A549 (cell line): ENCODE measurements around the gene DOCK6. TPM values are rescaled to one million over a fixed set of nuclear protein-coding genes. Genes with fewer than 3 reads are reported as not detected.

Source experiments
- ATAC-seq, 2 experiments: fragments of 200-7000 bp in 1 of 2; fragments of >200 bp in 1 of 2; cut with Nextera tagmentation in 1 of 2; cut with Tn5 transposase in 1 of 2; 3 replicates each; pipeline versions ENCODE4 v1.8.0 to v1.9.1; 2018 to 2020; ENCODE audit warnings: mild to moderate bottlenecking in 1 of 2, moderate library complexity in 1 of 2
- CTCF ChIA-PET: fragments of 300-600 bp; sonication (Branson Sonifier 250); formaldehyde crosslinking; extraction: SDS; loops from one replicate; lab custom pipeline; 2021; ENCODE audit warnings: antibody characterized with exemption, inconsistent platforms; lab: Yijun Ruan, JAX
- POLR2A ChIA-PET: fragments of 350-600 bp; formaldehyde crosslinking; extraction: SDS; loops from one replicate; lab custom pipeline; 2021; ENCODE audit warnings: antibody characterized with exemption, inconsistent platforms; lab: Yijun Ruan, JAX
- DNase-seq, 2 experiments: peaks; one replicate each; pipeline versions ENCODE4 v3.0.0 to v3.0.0-alpha.2; 2011 to 2016; ENCODE audit warnings: low read depth in 1 of 2, low spot score in 1 of 2
- FAIRE-seq: peaks from 2 replicates; lab custom pipeline; 2011; peaks lifted over from hg19 to GRCh38; lab: Jason Lieb, UNC
- H3K27ac ChIP-seq, 2 experiments: fragments of >200 bp; sonication (Bioruptor Twin); formaldehyde crosslinking; 3 replicates each; pipeline ENCODE4 v1.5.1; 2016 to 2017
- H3K4me1 ChIP-seq: fragments of >200 bp; sonication (Bioruptor Twin); formaldehyde crosslinking; 3 replicates; pipeline ENCODE4 v1.6.1; 2016
- H3K4me2 ChIP-seq: fragments of >200 bp; sonication (Bioruptor Twin); formaldehyde crosslinking; 3 replicates; pipeline ENCODE4 v1.6.1; 2016
- H3K4me3 ChIP-seq: fragments of >200 bp; sonication (Bioruptor Twin); formaldehyde crosslinking; 3 replicates; pipeline ENCODE4 v1.5.1; 2016
- H3K9me3 ChIP-seq: fragments of >200 bp; sonication (Bioruptor Twin); formaldehyde crosslinking; 3 replicates; pipeline ENCODE4 v1.6.1; 2016
- CBX8 ChIP-seq: fragments of 200-600 bp; sonication (generic); IDR thresholded peaks from 2 replicates; pipeline ENCODE4 v1.6.1; 2016
- CHD4 ChIP-seq: fragments of 200-600 bp; sonication (generic); IDR thresholded peaks from 2 replicates; pipeline ENCODE4 v1.6.1; 2016; ENCODE audit warnings: antibody characterized with exemption, mild to moderate bottlenecking, borderline replicate concordance
- FOSL2 ChIP-seq, 2 experiments: fragments of 450-650 bp in 1 of 2; fragments of >200 bp in 1 of 2; sonication (Bioruptor Twin) in 1 of 2; formaldehyde crosslinking; IDR thresholded peaks; 2 replicates each; pipeline versions ENCODE4 v1.5.0 to v1.6.1; 2016 to 2020; ENCODE audit warnings: mild to moderate bottlenecking in 1 of 2, moderate library complexity in 1 of 2
- FOXS1 ChIP-seq: fragments of 250-450 bp; sonication (Bioruptor Pico); IDR thresholded peaks from 2 replicates; pipeline ENCODE4 v1.5.0; 2020; ENCODE audit warnings: mild to moderate bottlenecking, moderate library complexity
- HEYL ChIP-seq: fragments of 250-450 bp; sonication (Bioruptor Pico); IDR thresholded peaks from 2 replicates; pipeline ENCODE4 v1.8.0; 2021; ENCODE audit warnings: mild to moderate bottlenecking, moderate library complexity
- HOXA7 ChIP-seq: fragments of 250-450 bp; sonication (Bioruptor Pico); IDR thresholded peaks from 2 replicates; pipeline ENCODE4 v1.5.0; 2020; ENCODE audit warnings: mild to moderate bottlenecking, moderate library complexity
- HOXB13 ChIP-seq: fragments of 250-450 bp; sonication (Bioruptor Pico); IDR thresholded peaks from 2 replicates; pipeline ENCODE4 v1.5.0; 2020; ENCODE audit warnings: low read depth, mild to moderate bottlenecking, moderate library complexity
- HOXB5 ChIP-seq: fragments of 250-450 bp; sonication (Bioruptor Pico); IDR thresholded peaks from 2 replicates; pipeline ENCODE4 v1.5.0; 2020; ENCODE audit warnings: mild to moderate bottlenecking, moderate library complexity
- KDM5A ChIP-seq: fragments of 200-600 bp; sonication (generic); IDR thresholded peaks from 2 replicates; pipeline ENCODE4 v1.6.1; 2016; ENCODE audit warnings: antibody characterized with exemption, mild to moderate bottlenecking
- MAFK ChIP-seq: fragments of 450-650 bp; IDR thresholded peaks from 2 replicates; pipeline ENCODE4 v1.6.1; 2014; ENCODE audit not compliant: partially characterized antibody
- MAZ ChIP-seq: fragments of 150-350 bp; IDR thresholded peaks from 2 replicates; pipeline ENCODE4 v1.6.1; 2014; ENCODE audit warnings: antibody characterized with exemption, low read depth, low read length, borderline replicate concordance
- MYC ChIP-seq: IDR thresholded peaks from 2 replicates; pipeline ENCODE4 v1.6.1; 2012; ENCODE audit warnings: mild to moderate bottlenecking, inconsistent platforms, low read length, improper control_type of control experiment, borderline replicate concordance
- NR3C1 ChIP-seq: fragments of >200 bp; sonication (Bioruptor Twin); formaldehyde crosslinking; IDR thresholded peaks from 3 replicates; pipeline ENCODE4 v1.6.1; 2017
- PHF8 ChIP-seq: fragments of 200-600 bp; sonication (generic); IDR thresholded peaks from 2 replicates; pipeline ENCODE4 v1.6.1; 2016; ENCODE audit warnings: low read depth, mild to moderate bottlenecking, antibody characterized with exemption, moderate library complexity, borderline replicate concordance
- RARB ChIP-seq: fragments of 250-450 bp; sonication (Bioruptor Pico); IDR thresholded peaks from 2 replicates; pipeline ENCODE4 v1.8.0; 2021; ENCODE audit warnings: mild to moderate bottlenecking, moderate library complexity
- RCOR1 ChIP-seq: fragments of 150-350 bp; IDR thresholded peaks from 2 replicates; pipeline ENCODE4 v1.6.1; 2014; ENCODE audit warnings: antibody characterized with exemption, low read length, low read depth
- RFX5 ChIP-seq: fragments of 450-650 bp; IDR thresholded peaks from 2 replicates; pipeline ENCODE4 v1.7.1; 2014; ENCODE audit warnings: antibody characterized with exemption, mild to moderate bottlenecking, moderate library complexity
- SMC3 ChIP-seq: fragments of >200 bp; sonication (Bioruptor Twin); formaldehyde crosslinking; IDR thresholded peaks from 3 replicates; pipeline ENCODE4 v1.6.1; 2018; ENCODE audit warnings: inconsistent platforms
- ZFP36 ChIP-seq: fragments of 450-650 bp; IDR thresholded peaks from 2 replicates; pipeline ENCODE4 v1.6.1; 2014; ENCODE audit warnings: borderline replicate concordance; ENCODE audit not compliant: partially characterized antibody
- WGBS: methylation state at CpG from one replicate; pipeline ENCODE4 v1.1.6; 2017; ENCODE audit errors: missing lambda C conversion rate; 5-methylcytosine and 5-hydroxymethylcytosine counted together
- polyA plus RNA-seq, 4 experiments: library from polyadenylated mRNA; depleted of rRNA in 3 of 4; stranded (reverse); fragments of >200 nt; fragmentation: RNase III in 1 of 4; extraction: RNeasy Plus Mini Kit Qiagen cat#74134 plus additional on column Dnase treatment in 1 of 4; gene quantifications; 2 replicates in 3 of 4; 3 replicates in 1 of 4; pipeline ENCODE4 v1.2.3, GENCODE V29; 2011 to 2017
- TF ChIP-seq, protein P1 (sequence below): IDR thresholded peaks from 2 replicates; pipeline ENCODE4 v1.6.1; 2012; ENCODE audit warnings: low read depth, borderline replicate concordance
- TF ChIP-seq, protein P2 (sequence below): IDR thresholded peaks from 2 replicates; pipeline ENCODE4 v1.6.1; 2012
- TF ChIP-seq, protein P3 (sequence below): fragments of 250-450 bp; sonication (Bioruptor Pico); IDR thresholded peaks from 2 replicates; pipeline ENCODE4 v1.5.0; 2020; ENCODE audit warnings: low read depth, mild to moderate bottlenecking, moderate library complexity
- TF ChIP-seq, protein P4 (sequence below): fragments of >200 bp; sonication (Bioruptor Twin); formaldehyde crosslinking; IDR thresholded peaks from 3 replicates; pipeline ENCODE4 v1.6.1; 2016
- TF ChIP-seq, protein P5 (sequence below): fragments of >200 bp; sonication (Bioruptor Twin); formaldehyde crosslinking; IDR thresholded peaks from 3 replicates; pipeline ENCODE4 v1.5.1; 2016

The DOCK6 gene
- polyA plus RNA-seq, 2 of the 4 experiments (the other 2 are of a cell fraction), result 7.6 to 8.0 TPM

DNA sequence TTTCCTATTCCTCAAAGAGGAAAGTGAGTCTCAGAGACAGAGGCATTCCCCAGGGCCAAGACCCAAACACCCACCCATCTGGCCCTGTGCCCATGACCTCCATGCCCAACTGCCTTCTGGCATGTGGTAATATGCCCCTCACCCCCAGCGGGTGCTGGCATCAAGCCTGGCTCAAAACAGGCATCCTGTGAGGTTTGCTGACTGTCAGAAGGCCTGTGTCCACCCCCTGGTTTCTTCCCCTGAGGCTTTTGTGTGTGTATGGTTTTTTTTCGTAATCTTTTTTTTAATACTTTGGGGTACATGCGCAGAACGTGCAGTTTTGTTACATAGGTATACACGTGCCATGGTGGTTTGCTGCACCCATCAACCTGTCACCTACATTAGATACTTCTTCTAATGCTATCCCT, 57.4 kb downstream of the DOCK6 start:
- TF ChIP-seq, protein P1, sequence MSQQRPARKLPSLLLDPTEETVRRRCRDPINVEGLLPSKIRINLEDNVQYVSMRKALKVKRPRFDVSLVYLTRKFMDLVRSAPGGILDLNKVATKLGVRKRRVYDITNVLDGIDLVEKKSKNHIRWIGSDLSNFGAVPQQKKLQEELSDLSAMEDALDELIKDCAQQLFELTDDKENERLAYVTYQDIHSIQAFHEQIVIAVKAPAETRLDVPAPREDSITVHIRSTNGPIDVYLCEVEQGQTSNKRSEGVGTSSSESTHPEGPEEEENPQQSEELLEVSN, result no peak
- no peak for TF ChIP-seq HOXA7 (CRISPR knock-in tag)
- TF ChIP-seq RFX5, result no peak
- no peak for TF ChIP-seq RCOR1
- no peak for TF ChIP-seq SMC3
- no peak for TF ChIP-seq HEYL
- TF ChIP-seq, protein P2, sequence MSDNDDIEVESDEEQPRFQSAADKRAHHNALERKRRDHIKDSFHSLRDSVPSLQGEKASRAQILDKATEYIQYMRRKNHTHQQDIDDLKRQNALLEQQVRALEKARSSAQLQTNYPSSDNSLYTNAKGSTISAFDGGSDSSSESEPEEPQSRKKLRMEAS, result no peak
- TF ChIP-seq CHD4, result no peak
- TF ChIP-seq HOXB5 (CRISPR knock-in tag), result no peak
- TF ChIP-seq, protein P3, sequence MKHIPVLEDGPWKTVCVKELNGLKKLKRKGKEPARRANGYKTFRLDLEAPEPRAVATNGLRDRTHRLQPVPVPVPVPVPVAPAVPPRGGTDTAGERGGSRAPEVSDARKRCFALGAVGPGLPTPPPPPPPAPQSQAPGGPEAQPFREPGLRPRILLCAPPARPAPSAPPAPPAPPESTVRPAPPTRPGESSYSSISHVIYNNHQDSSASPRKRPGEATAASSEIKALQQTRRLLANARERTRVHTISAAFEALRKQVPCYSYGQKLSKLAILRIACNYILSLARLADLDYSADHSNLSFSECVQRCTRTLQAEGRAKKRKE (CRISPR knock-in tag), result no peak
- TF ChIP-seq MYC, result no peak
- no peak for TF ChIP-seq PHF8
- FAIRE-seq, result no peak
- peak overlapping the region in 1 of 2 experiments; percentile 98; a peak in 3 of 6 replicates for H3K27ac ChIP-seq
- ATAC-seq, result no peak
- POLR2A ChIA-PET, result no interaction called here
- H3K4me1 ChIP-seq, result peaks cover 28% of the 10 kb centered on the region
- no peaks in the 10 kb centered on the region for H3K9me3 ChIP-seq
- H3K4me2 ChIP-seq, result no peak overlapping the region
- no peak for DNase-seq
- CTCF ChIA-PET, result interaction anchor here (0.8 to 5.6 kb wide), 9 partner anchors 19 to 239 kb away, joined by 3 to 57 read pairs (median 4); no protein-coding TSS in a partner anchor
- H3K4me3 ChIP-seq, result no peak overlapping the region
- 82% methylated on average over 5 of the region's 5 CpGs for WGBS

DNA sequence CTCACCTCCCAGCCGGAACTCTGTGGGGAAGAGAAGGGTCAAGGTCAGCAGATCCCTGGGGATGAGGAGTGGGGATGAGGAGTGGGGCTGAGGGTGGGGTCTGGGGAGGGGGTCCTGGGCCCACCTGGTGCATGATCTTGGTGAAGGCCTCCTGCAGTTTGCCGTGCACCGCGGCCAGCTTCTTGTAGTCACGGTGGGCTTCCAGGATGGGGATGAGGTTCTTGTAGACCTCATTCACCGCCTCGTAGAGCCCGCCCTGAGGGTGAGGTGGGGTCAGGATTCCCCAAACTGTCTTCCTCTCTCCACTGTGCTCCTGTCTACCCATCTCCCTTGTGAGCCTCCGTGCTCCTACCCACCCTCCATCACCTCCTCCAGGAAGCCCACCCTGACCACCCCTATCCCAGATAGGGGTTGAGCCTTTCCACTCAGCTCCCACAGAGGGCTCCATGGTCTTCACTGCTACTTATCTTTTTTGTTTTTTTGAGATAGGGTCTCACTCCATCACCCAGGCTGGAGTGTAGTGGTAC, 58.2 kb downstream of the DOCK6 start:
- peak overlapping the region; percentile 93 to 98 for H3K27ac ChIP-seq
- TF ChIP-seq ZFP36 (peak; percentile 65), RCOR1 (no peak)
- POLR2A ChIA-PET, result interaction anchor here (0.6 to 1.8 kb wide), 2 partner anchors 65 to 79 kb away, joined by 9 to 18 read pairs; no protein-coding TSS in a partner anchor
- H3K4me2 ChIP-seq, result peak overlapping the region; percentile 60; the same call in 2 of the 3 replicates
- no peak for FAIRE-seq
- no peak overlapping the region for H3K4me3 ChIP-seq
- H3K9me3 ChIP-seq, result no peaks in the 10 kb centered on the region
- CTCF ChIA-PET, result interaction anchor here (0.7 to 5.6 kb wide), 17 partner anchors 10 to 271 kb away, joined by 3 to 57 read pairs (median 3); no protein-coding TSS in a partner anchor
- DNase-seq, result no peak
- 87% methylated on average over 5 of the region's 9 CpGs for WGBS
- H3K4me1 ChIP-seq, result peaks cover 28% of the 10 kb centered on the region
- no peak for ATAC-seq

DNA sequence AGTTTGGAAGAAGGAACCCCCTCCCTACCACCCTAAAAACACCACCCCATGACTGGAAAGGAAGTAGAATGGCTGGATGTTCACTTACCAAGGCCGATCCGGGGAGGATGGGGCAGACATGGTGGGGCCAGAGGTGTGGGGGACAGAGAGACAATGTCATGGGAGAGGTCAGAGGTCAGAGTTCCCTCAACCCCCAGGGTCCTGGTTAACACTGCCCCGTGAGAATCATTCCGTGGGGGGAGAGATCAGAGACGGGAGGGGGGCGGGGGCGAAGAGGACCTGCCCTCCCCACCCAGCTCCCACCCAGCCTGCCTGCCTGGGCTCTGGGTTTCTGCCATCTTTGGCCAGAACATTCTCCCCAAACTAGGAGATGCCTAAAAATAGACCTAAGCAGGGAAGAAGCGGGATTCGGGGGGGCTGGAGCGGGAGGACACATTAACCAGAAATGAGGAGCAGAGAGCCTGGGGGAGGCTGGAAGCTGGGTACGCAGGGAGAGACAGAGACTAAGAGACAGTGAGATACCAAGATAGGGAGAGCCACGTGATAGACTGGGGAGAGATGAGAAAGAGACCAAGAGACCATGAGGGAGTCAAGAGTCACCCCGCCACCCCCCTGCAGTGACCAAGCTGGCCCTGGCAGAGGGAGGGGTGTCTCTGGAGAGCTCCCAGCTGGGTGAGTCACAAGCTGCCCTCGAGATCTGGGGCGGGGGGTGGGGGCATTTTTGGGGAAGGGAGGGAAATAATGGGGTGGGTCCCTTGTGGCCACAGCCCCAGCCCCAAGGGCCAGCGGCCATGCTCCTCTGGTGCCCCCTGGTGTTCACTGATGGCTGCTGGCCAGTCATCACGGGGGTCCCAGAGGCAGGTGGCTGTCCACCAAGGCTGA, 58.9 kb downstream of the DOCK6 start:
- peaks cover 35% of the 10 kb centered on the region for H3K4me1 ChIP-seq
- H3K27ac ChIP-seq, result peak overlapping the region; percentile 93 to 98
- H3K4me3 ChIP-seq, result no peak overlapping the region
- ChIA-PET CTCF (interaction anchor here (1.0 to 5.6 kb wide), 11 partner anchors 10 to 240 kb away, joined by 3 to 57 read pairs (median 5); no protein-coding TSS in a partner anchor), POLR2A (interaction anchor here (0.6 to 1.8 kb wide), 2 partner anchors 65 to 78 kb away, joined by 9 to 18 read pairs; no protein-coding TSS in a partner anchor)
- ATAC-seq, result peak; percentile 79 to 81
- FAIRE-seq, result no peak
- H3K4me2 ChIP-seq, result peak overlapping the region; percentile 60
- DNase-seq, result peak; percentile 64 to 72
- no peaks in the 10 kb centered on the region for H3K9me3 ChIP-seq
- WGBS, result 36% methylated on average over 9 of the region's 17 CpGs
- TF ChIP-seq NR3C1 (no peak), SMC3 (peak; percentile 95), CBX8 (no peak), RARB (no peak), MAFK (no peak), MAZ (no peak), FOSL2 (IDR thresholded peaks at IDR 0.05) (0 out of 2 replicates have a peak, but pooled peaks have one; percentile 21), FOSL2 (CRISPR knock-in tag; IDR thresholded peaks at IDR 0.05) (0 out of 2 replicates have a peak, but pooled peaks have one; percentile 37), KDM5A (no peak), HOXB13 (CRISPR knock-in tag) (no peak), HOXA7 (CRISPR knock-in tag) (no peak), MYC (no peak), FOXS1 (CRISPR knock-in tag) (no peak)
- TF ChIP-seq, protein P4, sequence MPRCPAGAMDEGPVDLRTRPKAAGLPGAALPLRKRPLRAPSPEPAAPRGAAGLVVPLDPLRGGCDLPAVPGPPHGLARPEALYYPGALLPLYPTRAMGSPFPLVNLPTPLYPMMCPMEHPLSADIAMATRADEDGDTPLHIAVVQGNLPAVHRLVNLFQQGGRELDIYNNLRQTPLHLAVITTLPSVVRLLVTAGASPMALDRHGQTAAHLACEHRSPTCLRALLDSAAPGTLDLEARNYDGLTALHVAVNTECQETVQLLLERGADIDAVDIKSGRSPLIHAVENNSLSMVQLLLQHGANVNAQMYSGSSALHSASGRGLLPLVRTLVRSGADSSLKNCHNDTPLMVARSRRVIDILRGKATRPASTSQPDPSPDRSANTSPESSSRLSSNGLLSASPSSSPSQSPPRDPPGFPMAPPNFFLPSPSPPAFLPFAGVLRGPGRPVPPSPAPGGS, result no peak
- TF ChIP-seq, protein P5, sequence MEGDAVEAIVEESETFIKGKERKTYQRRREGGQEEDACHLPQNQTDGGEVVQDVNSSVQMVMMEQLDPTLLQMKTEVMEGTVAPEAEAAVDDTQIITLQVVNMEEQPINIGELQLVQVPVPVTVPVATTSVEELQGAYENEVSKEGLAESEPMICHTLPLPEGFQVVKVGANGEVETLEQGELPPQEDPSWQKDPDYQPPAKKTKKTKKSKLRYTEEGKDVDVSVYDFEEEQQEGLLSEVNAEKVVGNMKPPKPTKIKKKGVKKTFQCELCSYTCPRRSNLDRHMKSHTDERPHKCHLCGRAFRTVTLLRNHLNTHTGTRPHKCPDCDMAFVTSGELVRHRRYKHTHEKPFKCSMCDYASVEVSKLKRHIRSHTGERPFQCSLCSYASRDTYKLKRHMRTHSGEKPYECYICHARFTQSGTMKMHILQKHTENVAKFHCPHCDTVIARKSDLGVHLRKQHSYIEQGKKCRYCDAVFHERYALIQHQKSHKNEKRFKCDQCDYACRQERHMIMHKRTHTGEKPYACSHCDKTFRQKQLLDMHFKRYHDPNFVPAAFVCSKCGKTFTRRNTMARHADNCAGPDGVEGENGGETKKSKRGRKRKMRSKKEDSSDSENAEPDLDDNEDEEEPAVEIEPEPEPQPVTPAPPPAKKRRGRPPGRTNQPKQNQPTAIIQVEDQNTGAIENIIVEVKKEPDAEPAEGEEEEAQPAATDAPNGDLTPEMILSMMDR, result peak; percentile 80
- TF ChIP-seq, protein P2, result peak; percentile 43; the same call in 1 of the 2 replicates
